OCI-LY3 (cell line): Measurements from ENCODE around the gene PRR7.

Experiments
- EZH2phosphoT487 ChIP-seq: fragments of 200-600 bp; shearing (Covaris generic); IDR thresholded peaks from 2 replicates; pipeline ENCODE4 v1.6.1; 2018; ENCODE audit warnings: antibody characterized with exemption, mixed run types, low read depth
- TF ChIP-seq, protein P1 (sequence below): fragments of 200-600, 300-600 bp; sonication (generic); IDR thresholded peaks from 2 replicates; pipeline ENCODE4 v1.5.1; 2014; ENCODE audit warnings: antibody characterized with exemption, low read length, low read depth

DNA sequence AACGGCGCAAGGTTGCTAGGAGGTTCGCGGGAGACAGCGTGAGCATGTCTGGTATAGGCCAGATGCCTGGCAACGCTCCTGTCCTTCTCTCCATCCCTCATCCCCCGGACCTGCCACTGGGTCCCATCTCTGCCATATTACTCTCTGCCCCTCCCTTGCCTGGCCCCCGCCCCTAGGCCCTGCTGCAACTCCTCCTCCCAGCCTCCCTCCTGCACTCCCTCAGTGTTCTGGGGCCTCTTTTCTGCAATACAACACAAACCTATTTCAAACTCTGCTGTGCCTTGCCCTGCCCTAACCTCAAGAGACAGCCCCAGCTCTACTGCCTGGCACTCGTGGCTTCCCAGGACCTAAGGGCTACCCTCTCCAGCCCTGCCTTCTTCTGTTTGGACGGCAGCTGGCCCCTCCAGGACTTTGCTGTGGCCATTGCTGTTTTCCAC, 35.8 kb downstream of the PRR7 start:
- TF ChIP-seq, protein P1, sequence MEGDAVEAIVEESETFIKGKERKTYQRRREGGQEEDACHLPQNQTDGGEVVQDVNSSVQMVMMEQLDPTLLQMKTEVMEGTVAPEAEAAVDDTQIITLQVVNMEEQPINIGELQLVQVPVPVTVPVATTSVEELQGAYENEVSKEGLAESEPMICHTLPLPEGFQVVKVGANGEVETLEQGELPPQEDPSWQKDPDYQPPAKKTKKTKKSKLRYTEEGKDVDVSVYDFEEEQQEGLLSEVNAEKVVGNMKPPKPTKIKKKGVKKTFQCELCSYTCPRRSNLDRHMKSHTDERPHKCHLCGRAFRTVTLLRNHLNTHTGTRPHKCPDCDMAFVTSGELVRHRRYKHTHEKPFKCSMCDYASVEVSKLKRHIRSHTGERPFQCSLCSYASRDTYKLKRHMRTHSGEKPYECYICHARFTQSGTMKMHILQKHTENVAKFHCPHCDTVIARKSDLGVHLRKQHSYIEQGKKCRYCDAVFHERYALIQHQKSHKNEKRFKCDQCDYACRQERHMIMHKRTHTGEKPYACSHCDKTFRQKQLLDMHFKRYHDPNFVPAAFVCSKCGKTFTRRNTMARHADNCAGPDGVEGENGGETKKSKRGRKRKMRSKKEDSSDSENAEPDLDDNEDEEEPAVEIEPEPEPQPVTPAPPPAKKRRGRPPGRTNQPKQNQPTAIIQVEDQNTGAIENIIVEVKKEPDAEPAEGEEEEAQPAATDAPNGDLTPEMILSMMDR: no peak
- TF ChIP-seq EZH2phosphoT487: no peak
